Left kidney (tissue), 2 donors: ENCODE data around the gene ARHGDIB. TPM values are rescaled to one million over a fixed set of nuclear protein-coding genes. Genes with fewer than 3 reads are reported as not detected.

Experiments
- DNase-seq: peaks from one replicate; pipeline ENCODE4 v3.0.0-alpha.2; 2013
- polyA plus RNA-seq: library from polyadenylated mRNA; unstranded; fragments of 120-200 nt; gene quantifications from one replicate; pipeline ENCODE4 v1.2.1, GENCODE V29; 2013; ENCODE audit not compliant: insufficient read length

The ARHGDIB gene
- polyA plus RNA-seq, 1 donor = 42.8 TPM

- DNase-seq = no peak
These were observed 29.4 kb downstream of the ARHGDIB start for GRCh38 chr12:14931791-14932560.

DNA sequence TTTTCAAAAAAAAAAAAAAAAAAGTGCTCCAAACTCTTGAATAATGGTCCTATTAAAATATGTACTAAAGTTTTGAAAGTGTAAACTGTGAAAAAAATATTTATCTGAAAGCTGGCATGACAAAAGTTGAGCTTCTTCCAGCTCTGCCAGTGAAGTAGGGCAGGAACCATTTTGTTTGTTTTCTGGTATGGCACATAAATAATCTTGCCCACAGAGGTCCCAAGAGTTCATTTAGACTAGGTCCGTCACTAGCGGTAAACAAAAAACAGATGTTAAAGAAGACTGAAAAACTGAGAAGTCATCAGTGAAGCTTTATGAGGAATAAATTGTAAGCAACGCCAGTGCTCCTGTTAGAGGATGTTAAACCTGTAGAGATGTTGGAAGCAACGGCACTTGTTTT is 30.0 kb downstream of the ARHGDIB start:
- no peak for DNase-seq

- no peak for DNase-seq
These were observed 31.1 kb downstream of the ARHGDIB start for GRCh38 chr12:14930299-14930698.

- DNase-seq = peak; percentile 80
These were observed 32.5 kb downstream of the ARHGDIB start for GRCh38 chr12:14928931-14929330.

DNA sequence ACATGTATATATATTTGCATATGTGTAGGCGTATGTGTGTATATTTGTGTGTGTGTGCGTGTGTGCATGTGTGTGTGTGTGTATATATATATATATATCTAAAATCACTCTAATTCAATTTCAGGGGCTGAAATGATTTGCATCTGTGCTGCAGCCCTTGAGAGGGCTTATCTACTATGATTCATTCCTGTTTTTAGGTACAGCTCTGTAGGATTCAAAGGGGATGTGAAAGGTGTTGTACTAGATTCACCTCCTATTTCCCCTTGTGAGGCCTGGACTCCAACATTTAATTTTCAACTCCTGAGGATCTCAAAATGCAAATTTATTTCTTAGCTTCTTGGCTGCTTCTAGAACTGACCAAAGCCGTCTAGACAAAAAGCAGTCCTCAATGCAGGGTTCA is 34.1 kb downstream of the ARHGDIB start:
- no peak for DNase-seq

GRCh38 chr12:14924541-14924940 is 36.9 kb downstream of the ARHGDIB start:
- no peak for DNase-seq

DNA sequence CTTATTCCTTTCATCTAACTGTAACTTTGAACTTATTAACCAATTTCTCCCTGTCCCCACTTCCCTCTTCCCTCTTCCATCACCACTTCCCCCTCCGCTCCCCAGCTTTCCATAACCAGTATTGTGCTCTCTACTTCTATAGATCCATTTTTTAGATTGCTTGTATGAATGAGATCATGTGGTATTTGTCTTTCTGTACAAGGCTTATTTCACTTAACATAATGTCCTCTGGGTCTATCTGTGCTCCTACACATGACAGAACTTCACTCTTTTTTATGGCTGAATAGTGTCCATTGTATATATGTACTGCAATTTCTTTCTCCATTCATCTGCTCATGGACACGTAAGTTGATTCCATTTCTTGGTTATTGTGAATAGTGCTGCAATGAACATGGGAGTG is 37.5 kb downstream of the ARHGDIB start:
- no peak for DNase-seq

DNA sequence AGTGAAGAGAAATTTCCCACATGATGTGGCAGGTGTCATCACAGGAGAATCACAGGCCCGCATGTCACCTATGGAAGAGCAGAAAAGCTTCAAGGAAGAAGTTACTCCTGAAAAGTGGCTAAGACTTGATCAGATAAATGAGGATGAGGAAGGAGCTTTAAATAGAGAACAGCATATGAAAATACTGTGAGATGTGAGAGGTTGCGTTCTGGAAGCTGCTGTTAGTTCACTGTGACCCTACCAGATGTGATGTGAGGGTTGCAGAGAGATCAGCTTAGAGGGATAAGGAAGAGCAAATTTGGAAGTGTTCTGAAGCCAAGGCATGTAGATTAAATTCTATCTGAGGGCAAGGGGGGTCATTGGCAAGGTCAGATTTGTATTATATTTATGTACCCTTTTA is 40.2 kb downstream of the ARHGDIB start:
- DNase-seq = no peak

GRCh38 chr12:14920475-14921126 is 40.8 kb downstream of the ARHGDIB start:
- no peak for DNase-seq

GRCh38 chr12:14919455-14919854 is 41.9 kb downstream of the ARHGDIB start:
- DNase-seq = no peak

- no peak for DNase-seq
These were observed 45.7 kb downstream of the ARHGDIB start for GRCh38 chr12:14915736-14916135.

GRCh38 chr12:14913381-14913781 is 48.0 kb downstream of the ARHGDIB start:
- no peak for DNase-seq

DNA sequence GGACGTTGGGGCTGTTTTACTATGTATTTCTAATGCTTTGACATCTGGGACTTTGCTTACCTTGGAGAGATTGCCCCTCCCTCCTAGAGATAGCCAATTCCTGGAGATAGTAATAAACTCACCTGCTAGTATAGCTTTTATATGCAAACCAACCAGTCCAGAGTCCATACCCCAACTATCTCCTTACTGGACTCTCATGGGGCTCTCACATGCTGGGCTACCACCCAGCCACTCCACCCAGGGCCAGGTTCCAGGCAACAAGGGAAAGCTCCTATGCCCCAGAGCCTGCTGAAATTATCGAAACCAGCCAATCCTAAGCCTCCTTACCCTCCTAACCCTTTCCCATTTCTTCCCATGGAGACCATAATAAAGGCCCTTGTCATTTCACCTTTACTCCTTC is 50.3 kb downstream of the ARHGDIB start:
- no peak for DNase-seq

DNA sequence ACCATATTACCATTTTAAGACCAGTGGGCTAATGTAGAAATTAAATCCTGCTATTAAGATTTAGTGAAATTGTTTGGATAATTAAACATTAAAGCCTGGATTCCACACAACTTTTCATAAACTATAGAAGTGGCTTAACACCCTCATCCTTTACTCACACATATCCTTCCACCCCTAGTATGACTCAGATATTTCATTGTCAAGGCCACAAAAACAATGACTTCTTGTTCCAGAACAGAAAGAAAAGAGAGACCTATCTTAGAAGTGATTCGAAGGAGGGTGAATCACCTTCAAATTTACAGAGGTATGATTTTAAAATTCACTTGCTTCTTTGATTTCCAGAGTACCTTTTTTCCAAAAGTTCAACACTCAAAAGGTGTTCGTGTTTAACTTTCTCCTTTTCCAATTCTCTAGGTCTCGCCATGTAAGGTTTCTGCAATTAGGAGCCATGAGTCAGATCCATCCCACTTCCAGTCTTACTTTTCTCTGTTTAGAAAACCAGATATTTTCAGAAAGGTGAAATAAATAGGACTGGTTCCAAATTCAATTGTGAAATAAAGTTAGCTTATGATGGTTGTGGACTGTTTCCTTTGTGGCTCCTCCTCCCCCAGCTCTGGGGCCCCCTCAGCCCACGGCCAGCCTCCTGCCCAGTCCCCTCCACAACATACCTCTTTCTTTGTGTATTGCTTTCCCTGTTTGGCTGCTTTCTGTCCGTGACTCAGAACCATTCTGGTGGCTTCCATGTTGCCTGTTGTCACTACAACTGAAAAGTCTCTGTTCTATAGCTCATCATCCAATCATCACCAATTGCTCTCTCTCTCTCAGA is 51.1 kb downstream of the ARHGDIB start:
- DNase-seq = no peak

DNA sequence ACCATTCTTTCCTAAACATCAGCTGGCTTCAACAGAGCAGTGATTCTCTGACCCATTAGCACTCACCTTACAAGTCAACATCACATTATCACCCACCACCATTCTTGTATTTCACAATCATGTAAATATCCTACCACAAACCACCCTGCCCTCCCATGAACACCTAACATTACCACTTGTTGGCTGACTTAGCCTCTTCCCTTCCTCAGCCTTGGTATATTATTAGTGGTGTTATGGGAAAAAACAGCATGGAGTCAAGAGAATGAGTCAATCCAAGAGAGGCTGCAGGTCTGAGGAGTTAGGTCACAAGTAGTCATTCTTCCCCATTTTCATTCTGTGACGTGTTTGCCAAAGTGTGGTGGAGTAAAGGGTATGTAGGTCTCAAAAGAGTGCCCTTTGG is 53.4 kb downstream of the ARHGDIB start:
- DNase-seq = no peak

DNA sequence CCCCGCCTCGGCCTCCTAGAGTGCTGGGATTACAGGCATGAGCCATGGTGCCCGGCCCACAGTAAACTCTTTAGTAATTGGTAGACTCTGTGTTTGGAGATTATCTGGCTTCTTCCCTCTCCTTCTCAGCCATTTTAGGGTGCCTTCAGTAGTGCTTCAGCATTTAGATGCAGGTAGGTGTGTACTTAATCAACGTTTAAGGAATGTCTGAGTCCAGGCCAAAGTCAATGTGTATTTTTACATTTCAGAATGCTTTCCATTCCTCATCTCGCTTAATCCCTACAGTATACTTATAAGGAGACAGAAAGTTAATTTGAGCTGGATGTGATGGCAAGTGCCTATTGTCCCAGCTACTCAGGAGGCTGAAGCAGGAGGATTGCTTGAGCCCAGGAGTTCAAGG is 55.3 kb downstream of the ARHGDIB start:
- no peak for DNase-seq

GRCh38 chr12:14905269-14906004 is 56.0 kb downstream of the ARHGDIB start:
- DNase-seq = no peak

DNA sequence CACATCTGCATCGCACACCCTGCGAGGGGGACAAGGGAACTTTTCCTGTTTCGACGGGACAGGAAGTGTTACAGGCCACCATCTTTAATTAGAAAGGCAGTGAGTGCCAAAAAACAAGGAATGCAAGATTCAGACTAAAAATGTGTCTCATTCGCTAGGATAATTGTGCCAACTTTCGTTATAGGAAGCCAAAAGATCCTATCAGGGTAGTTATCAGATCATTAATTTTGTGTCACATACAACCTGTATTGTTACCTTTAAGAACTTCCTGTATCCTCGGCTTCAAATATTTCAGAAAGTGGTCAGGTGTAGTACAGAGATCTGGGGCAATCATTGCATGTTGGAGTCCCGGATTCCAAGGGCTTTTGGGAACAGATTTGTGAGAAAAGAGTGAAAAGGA is 56.5 kb downstream of the ARHGDIB start:
- DNase-seq = no peak

DNA sequence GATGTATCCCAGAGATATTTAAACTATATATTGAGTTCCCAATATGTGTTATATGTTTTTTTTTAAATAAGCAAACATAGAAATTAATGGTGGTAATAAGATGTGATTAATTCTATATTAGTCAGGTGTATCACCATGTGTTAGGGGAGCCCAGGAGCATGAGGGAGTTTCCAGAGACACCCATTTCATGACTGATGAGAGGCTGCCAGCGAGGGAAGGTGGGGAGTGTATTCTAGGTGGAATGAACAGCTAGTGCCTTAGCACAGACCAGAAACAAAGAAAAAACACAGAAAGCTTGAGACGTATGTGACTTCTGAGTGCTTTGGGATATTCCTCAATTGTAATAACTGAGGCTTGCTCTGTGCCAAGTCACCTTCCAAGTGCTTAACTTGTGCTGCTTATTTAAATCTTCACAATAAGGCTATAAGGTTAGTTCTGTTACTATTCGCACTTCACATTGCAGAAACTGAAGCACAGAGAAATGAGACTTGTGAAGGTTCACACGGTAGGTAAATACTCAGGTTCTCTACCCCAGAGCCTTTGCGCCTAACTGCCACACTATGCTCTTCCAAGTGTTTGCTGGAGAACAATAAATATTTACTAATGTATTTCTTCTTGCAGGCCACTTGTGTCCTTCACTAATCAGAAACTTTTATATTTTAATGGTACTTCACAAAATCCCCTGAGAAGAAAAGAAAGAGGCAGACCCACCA is 57.9 kb downstream of the ARHGDIB start:
- no peak for DNase-seq

DNA sequence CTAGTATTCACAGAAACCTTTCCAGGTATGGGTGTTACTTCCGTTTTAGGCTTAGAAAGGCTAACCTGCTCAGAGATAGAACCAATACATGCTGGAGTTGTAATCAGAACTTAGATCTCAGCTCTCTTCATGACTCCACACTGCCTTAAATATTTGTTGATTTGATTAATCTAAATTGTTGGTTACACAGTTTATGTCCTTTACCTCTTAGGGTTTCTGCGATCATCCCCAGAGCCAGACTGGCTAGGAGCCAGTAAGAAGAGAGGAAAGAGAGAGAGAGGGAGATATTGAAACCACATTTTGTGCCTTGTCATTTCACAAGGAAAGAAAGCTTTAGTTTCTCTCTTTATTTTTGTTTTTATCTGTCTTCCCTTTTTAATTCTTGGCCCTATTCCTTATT is 58.9 kb downstream of the ARHGDIB start:
- no peak for DNase-seq

GRCh38 chr12:14901228-14901562 is 60.2 kb downstream of the ARHGDIB start:
- no peak for DNase-seq
